Left forelimb (tissue), 1 donor: ENCODE measurements around the gene AGMAT.
A peak's percentile ranks its signal among the peaks of the same experiment; 100 is the strongest.
"Not testable (repeated sequence)": the region's sequence is repeated elsewhere in the genome, so short reads cannot be mapped to it uniquely, and the experiment has no call there.

Experiments used
- DNase-seq: peaks from one replicate; pipeline ENCODE4 v3.0.0-alpha.2; 2018; ENCODE audit warnings: low spot score

The AGMAT gene

GRCh38 chr1:15610167-15610566, 25.3 kb upstream of the AGMAT start:
- DNase-seq, result no peak

- DNase-seq, result no peak
Measured at GRCh38 chr1:15609631-15610030, 24.8 kb upstream of the AGMAT start.

DNA sequence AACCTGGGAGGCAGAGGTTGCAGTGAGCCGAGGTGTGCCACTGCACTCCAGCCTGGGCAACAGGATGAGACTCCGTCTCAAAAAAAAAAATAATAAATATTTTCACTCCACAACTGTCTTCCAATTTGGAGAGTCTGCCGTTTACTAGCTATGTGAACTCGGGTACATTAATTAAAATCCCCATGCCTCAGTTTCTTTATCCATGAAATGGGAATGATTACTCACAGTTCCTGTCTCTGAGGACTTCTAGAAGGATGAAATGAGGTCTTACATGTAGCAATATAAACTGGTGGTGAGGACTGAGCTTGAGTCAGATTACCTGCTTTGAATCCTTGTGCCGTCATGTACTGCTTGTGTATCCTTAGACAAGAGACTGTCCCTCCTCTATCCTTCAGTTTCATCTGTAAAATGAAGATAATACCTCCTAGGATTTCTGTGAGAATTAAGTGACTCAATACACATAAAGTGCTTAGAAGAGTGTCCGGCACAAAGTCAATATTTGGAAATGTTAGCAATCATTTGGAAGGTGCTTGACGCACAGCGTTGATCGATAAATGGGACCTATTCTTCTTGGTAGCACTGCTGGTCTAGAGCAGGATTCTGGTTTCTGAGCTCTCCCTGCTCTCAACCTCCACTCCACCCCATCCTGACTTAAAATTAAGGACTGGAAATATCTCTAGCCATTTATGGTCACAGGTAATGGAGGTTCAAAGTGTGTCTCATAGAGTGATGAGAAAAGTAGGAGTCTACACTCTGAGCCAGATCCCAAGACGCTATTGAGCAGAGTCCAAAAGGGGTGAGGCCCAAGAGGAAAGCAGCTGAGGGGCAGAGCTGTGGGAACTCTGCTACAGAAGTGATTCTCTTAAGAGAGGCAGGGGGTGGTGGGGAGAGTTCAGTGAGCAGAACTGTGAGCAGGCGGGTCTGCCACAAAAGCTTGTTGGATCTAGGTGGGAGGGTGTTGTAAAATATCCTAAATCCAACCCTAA, 20.8 kb upstream of the AGMAT start:
- no peak for DNase-seq

GRCh38 chr1:15604400-15604799, 19.5 kb upstream of the AGMAT start:
- not testable (repeated sequence) for DNase-seq

DNA sequence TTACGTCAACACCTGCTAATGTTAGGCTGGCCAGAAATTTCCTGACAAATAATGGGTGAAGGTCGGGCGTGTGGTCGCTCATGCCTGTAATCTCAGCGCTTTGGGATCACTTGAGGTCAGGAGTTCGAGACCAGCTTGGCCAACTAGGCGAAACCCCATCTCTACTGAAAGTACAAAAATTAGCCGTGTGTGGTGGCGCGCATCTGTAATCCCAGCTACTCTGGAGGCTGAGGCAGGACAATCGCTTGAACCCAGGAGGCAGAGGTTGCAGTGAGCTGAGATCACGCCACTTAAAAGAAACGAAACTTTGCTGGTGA, 19.1 kb upstream of the AGMAT start:
- DNase-seq, result not testable (repeated sequence)

DNA sequence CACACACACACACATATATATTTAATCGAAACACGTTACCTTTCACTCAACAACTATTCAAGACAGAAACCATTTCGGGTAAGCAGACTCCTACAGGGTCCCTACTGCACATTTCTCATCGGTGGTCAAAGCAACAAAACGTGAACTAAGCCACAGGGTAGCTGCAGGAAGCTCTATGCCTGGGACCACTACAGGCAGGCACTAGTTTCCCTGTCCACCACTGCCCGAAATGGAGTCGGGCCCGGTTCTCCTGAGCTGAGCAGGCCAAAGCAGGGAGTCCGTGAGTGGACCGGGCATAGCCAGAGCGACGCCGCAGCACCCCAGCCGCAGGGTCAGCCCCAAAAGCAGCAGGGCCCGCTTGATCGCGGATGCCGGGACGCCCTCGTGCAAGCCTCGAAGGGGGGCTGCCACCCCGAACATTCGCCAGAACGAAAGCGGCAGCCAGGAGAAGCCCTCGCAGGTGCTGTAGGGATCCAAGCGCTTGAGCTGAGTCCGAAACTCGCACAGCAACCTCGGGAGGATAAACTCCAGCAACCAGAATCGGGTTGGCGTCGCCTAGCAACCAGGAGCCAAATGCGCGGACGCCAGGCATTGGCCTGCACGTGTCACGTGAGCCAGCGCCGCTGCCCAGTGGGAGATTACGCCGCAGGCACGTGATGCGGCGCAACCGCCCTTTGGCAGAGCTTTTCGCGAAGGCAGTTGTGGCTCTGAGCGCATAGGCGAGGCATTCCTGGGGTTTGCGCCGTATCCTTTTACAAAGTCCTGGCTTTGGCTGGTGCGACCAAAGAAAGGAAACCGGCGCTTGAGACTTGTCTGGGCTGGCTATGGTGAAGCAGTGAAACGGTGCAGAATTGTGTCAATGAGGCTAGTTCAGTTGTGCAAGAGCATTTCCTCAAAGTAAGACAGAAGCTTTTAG, 18.5 kb upstream of the AGMAT start:
- DNase-seq, result peak; percentile 95

DNA sequence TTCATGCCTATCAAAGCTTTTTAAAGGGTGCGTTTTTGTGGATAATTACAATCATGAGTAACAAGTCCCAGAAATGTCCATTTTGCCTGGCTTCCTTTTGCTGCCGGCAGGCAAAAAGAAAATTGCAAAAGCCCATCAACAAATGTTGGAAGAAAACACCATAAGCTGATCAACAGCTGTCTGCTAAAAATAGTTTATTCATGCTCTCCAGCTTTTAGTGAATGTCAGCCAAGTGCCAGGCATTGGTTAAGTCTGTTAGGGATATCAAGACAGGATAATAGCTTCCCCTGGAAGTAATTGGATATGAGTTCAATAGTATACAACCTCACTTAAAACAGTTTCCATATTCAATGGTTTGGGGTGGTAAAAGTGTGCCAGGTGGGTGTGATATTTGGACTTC, 13.6 kb upstream of the AGMAT start:
- DNase-seq, result no peak

DNA sequence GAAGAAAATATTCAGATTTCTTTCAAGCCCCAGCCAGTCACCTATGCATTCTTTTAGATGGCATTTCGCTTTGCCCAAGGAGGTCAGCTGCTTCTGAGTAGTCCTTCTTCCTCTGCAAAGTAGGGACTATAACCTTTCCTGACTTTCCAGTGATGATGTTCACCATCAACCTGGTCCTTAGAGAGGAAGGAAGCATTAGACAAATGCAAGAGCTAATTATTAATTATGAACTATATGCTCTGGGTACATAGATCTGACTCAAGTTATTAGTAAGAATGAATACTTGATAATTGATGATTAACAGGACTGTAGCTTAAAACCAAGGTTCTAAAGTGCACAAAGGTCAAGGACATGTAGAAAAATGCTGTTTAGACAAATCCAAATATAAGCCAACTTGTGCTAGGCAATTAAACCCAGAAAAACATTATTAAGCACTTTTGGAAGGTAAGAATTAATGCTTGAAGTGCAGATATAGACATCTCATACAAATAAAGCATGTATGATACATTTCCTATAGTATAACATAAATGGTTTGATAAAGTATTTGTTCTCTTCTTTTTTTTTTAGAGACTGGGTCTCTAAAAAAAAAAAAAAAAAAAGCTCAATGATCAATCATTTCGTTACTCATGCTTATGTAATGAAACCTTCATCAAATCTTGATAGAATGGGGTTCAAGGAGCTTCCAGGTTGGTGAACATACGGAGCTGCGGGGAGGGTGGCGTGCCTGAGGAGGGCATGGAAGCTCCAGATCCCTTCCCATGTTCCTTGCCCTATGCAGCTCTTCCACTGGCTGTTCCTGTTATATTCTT, 11.2 kb upstream of the AGMAT start:
- no peak for DNase-seq

GRCh38 chr1:15592285-15592684, 7.4 kb upstream of the AGMAT start:
- no peak for DNase-seq

DNA sequence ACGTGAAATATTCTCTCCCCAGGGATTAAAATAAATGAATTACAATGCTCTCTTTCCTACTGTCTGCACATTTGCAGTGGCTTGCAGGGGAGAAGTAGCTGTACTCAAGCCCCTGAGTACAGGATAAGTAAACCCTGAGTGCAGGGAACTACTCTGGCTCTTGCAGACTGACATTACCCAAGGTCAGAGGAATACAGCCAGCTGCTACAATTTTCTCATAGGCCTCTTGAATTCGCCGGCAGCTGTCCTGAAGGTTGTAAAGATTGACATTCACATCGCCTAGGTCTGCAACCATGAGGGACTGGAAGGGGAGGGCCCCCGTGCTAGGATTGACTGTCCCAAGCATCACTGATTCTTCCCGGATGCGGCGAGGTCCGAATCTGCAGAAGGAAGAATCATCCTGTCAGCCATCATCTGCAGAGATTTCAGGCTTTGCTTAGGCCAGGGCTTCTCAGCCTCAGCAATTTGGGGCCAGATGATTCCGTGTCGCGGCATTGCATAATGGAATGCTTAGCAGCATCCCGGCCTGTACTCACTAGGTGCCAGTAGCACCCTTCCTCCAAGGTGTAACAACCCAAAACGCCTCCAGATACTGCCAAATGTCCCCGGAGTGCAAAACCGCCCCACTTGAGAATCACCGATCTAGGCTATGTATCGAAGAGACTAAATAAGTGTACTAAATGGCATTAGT, 1.7 kb downstream of the AGMAT start:
- DNase-seq, result no peak

GRCh38 chr1:15579683-15580047, 5.2 kb downstream of the AGMAT start:
- no peak for DNase-seq

GRCh38 chr1:15578921-15579682, 5.7 kb downstream of the AGMAT start:
- no peak for DNase-seq

DNA sequence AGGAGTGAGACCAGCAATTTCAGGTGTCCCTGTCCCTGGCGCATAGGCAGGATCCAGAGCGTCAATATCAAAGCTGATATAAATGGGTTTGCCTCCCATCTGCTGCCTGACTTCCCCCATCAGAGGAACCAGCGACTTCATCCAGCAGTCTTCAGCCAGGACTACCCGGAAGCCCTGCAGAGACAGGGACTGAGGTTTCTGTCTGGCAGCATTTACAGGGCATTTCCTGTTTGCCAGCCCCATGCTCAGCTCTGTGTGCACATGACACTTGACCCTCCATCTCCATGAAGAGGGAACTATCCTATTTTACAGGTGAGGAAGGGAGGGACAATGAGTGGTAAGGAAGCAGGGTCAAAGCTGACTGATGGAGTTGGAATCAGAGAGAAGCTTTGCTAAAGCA, 7.2 kb downstream of the AGMAT start:
- DNase-seq, result no peak

GRCh38 chr1:15575549-15576150, 9.2 kb downstream of the AGMAT start:
- DNase-seq, result no peak

DNA sequence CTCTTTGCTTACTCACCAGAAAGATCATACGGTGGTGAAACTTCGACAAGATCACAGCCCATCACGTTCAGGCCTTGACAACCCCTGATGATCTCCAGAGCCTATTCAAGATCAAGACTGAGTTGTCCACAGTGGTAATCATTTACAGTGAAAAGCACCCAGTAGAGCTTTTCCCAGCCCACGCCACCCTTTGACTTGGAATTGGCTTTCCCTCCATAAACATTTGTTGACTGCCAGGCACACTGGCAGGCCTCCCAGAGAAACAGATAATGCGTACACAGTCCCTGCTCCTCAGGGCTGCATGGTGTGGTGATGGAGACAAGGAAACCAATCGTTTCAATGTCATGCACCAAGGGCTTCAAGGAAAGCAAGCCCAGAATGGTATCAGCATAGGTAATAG, 10.1 kb downstream of the AGMAT start:
- DNase-seq, result no peak

DNA sequence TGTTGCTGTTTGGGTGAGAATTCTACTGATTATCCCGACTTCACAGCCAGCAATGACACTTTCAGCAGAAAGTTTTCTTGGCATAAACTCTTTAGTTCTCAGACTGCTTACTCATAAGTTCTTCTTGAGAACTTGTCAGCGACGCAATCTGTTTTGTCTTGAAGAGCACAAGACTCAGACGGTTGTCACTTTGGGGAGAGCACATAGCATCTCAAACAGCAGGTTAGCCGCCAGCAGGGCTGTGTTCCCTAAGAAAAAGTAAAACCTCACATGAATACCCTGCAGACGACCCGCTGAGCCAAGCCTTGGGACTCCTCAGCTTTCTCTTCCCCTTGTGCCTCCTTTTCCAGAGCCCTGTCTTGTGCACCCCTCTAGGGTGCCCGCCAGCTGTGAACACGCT, 11.4 kb downstream of the AGMAT start:
- DNase-seq, result no peak

- no peak for DNase-seq
Measured at GRCh38 chr1:15571266-15571665, 13.6 kb downstream of the AGMAT start.

DNA sequence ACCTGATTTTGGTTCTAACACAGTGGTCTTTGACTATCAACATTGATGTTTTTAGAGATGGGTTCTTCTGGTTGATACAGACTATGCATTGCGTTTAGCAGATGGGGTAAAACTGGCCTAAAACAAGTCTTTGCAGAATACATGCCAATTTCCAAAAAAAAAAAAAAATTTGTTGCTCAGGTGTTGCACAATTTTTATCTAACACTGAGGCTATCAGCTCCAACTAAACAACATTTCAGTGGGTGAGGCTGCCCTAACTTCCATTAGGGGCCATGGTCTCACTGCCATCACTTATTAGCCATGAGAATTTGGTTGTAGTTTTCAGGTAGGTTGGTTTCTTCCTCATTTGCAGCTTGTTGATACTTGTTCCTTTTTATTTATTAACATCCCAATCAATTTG, 14.0 kb downstream of the AGMAT start:
- no peak for DNase-seq

DNA sequence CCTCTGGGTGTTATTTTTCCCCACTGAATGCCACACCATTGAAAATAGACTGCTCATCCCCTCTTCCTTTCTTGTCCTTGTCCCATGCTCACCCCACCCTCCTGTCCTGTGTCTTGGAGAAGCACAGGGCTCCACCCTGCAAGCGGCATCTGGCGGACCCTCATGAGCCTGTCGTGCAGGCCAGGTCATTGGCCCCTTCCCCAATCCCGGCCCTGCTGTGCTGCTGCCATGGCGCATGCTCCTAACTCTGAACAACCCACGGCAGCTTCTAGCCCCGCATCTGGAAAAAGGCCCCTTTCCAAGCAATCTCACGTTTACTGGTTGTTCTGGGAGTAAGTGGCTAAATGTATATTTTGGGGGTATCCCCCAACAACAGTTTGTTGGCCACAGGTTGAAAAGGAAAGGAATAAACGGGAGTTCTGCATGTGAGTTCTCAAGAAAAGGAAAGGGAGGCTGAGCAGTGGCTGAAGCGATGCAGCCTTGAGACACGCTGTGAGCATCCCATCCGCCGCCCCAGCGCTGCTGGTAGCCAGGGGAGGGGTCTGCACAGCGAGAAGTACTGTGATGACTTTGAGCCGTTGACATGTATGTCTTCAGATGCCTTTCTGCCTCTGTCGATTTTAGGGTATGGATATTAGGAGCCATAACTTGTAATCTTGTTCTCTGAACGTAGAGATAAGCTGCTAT, 16.3 kb downstream of the AGMAT start:
- DNase-seq, result no peak
